GM21737 (cell line): Measurements from ENCODE around the gene TEAD1.

Experiments used
- ATAC-seq: cut with Tn5 transposase; IDR thresholded peaks from one replicate; pipeline ENCODE4 v1.9.1; 2021; ENCODE audit warnings: mild to moderate bottlenecking, moderate library complexity; ENCODE audit not compliant: unreplicated experiment

The TEAD1 gene

GRCh38 chr11:12731841-12732336 lies 57.7 kb downstream of the TEAD1 start:
- no peak for ATAC-seq

GRCh38 chr11:12733091-12733490 lies 58.9 kb downstream of the TEAD1 start:
- no peak for ATAC-seq

- no peak for ATAC-seq
These were observed 60.4 kb downstream of the TEAD1 start for GRCh38 chr11:12734625-12735024.

GRCh38 chr11:12735262-12735661 lies 61.0 kb downstream of the TEAD1 start:
- ATAC-seq, result no peak

GRCh38 chr11:12737024-12737423 lies 62.8 kb downstream of the TEAD1 start:
- no peak for ATAC-seq

- no peak for ATAC-seq
These were observed 67.5 kb downstream of the TEAD1 start for GRCh38 chr11:12741671-12742216.

GRCh38 chr11:12743834-12744449 lies 69.7 kb downstream of the TEAD1 start:
- ATAC-seq, result no peak

- ATAC-seq, result no peak
These were observed 70.7 kb downstream of the TEAD1 start for GRCh38 chr11:12744826-12745502.

GRCh38 chr11:12745787-12746186 lies 71.6 kb downstream of the TEAD1 start:
- no peak for ATAC-seq

- ATAC-seq, result no peak
These were observed 72.4 kb downstream of the TEAD1 start for GRCh38 chr11:12746593-12747097.

- ATAC-seq, result no peak
These were observed 74.3 kb downstream of the TEAD1 start for GRCh38 chr11:12748561-12748960.

GRCh38 chr11:12749442-12749841 lies 75.2 kb downstream of the TEAD1 start:
- no peak for ATAC-seq

GRCh38 chr11:12750181-12750580 lies 76.0 kb downstream of the TEAD1 start:
- no peak for ATAC-seq

GRCh38 chr11:12752868-12753524 lies 78.8 kb downstream of the TEAD1 start:
- no peak for ATAC-seq

- no peak for ATAC-seq
These were observed 79.8 kb downstream of the TEAD1 start for GRCh38 chr11:12754021-12754420.

GRCh38 chr11:12754582-12755234 lies 80.5 kb downstream of the TEAD1 start:
- ATAC-seq, result no peak

GRCh38 chr11:12755510-12756453 lies 81.6 kb downstream of the TEAD1 start:
- ATAC-seq, result no peak

GRCh38 chr11:12756454-12756806 lies 82.2 kb downstream of the TEAD1 start:
- ATAC-seq, result no peak

GRCh38 chr11:12756867-12757266 lies 82.6 kb downstream of the TEAD1 start:
- ATAC-seq, result no peak

- no peak for ATAC-seq
These were observed 83.2 kb downstream of the TEAD1 start for GRCh38 chr11:12757416-12757815.
